IMR-90 (cell line): ENCODE measurements around the gene CCDC87. TPM values are rescaled to one million over a fixed set of nuclear protein-coding genes. Genes with fewer than 3 reads are reported as not detected.

Experiments
- ATAC-seq: fragments of 200-7000 bp; cut with Tn5 transposase; 2 replicates; pipeline ENCODE4 v1.9.1; 2020; ENCODE audit warnings: low read depth, mild to moderate bottlenecking, moderate library complexity
- BruUV-seq: library from RNA; stranded (reverse); fragments of 400-500 nt; replicated peaks from 2 replicates; lab custom pipeline; 2021; lab: Mats Ljungman, UMichigan
- CTCF ChIA-PET: fragments of 300-600 bp; formaldehyde crosslinking; extraction: SDS; loops from one replicate; lab custom pipeline; 2021; ENCODE audit warnings: antibody characterized with exemption; lab: Yijun Ruan, JAX
- POLR2A ChIA-PET: fragments of 300-600 bp; sonication (Branson Sonifier 250); formaldehyde crosslinking; loops from one replicate; lab custom pipeline; 2022; ENCODE audit warnings: antibody characterized with exemption; ENCODE audit not compliant: unreplicated experiment; lab: Charles Lee
- DNase-seq: peaks from one replicate; pipeline ENCODE4 v3.0.0; 2013
- H2AFZ ChIP-seq: replicated peaks from 2 replicates; pipeline ENCODE3; 2013; ENCODE audit warnings: low read length, mild to moderate bottlenecking; ENCODE audit not compliant: poor library complexity
- H2AK5ac ChIP-seq: 2 replicates; pipeline ENCODE4 v1.6.1; 2013; ENCODE audit warnings: low read depth, low read length, inconsistent platforms
- H2AK9ac ChIP-seq: replicated peaks from 2 replicates; pipeline ENCODE3; 2013; ENCODE audit warnings: mild to moderate bottlenecking, low read depth, low read length, moderate library complexity; ENCODE audit not compliant: poor library complexity
- H2BK120ac ChIP-seq: 2 replicates; pipeline ENCODE4 v1.6.1; 2013; ENCODE audit warnings: low read depth, low read length, inconsistent platforms
- H2BK15ac ChIP-seq: 3 replicates; pipeline ENCODE4 v1.6.1; 2013; ENCODE audit warnings: low read depth, low read length, inconsistent platforms
- H2BK20ac ChIP-seq: 2 replicates; pipeline ENCODE4 v1.6.1; 2013; ENCODE audit warnings: low read depth, mild to moderate bottlenecking, inconsistent platforms, low read length, moderate library complexity
- H2BK5ac ChIP-seq: 2 replicates; pipeline ENCODE4 v1.6.1; 2013; ENCODE audit warnings: mild to moderate bottlenecking, low read depth, low read length, inconsistent platforms; ENCODE audit not compliant: poor library complexity, severe bottlenecking
- H3K14ac ChIP-seq: replicated peaks from 2 replicates; pipeline ENCODE4 v1.6.1; 2013; ENCODE audit warnings: low read depth, low read length, inconsistent platforms
- H3K18ac ChIP-seq: 2 replicates; pipeline ENCODE4 v1.6.1; 2013; ENCODE audit warnings: low read depth, low read length, control low read depth
- H3K23ac ChIP-seq: 2 replicates; pipeline ENCODE4 v1.6.1; 2013; ENCODE audit warnings: low read depth, low read length, inconsistent platforms
- H3K27ac ChIP-seq: 2 replicates; pipeline ENCODE4 v1.5.1; 2013; ENCODE audit warnings: mild to moderate bottlenecking, control low read depth, low read length; ENCODE audit not compliant: insufficient read depth
- H3K27me3 ChIP-seq: 2 replicates; pipeline ENCODE4 v1.6.1; 2013; ENCODE audit warnings: low read length; ENCODE audit not compliant: control insufficient read depth, insufficient read depth
- H3K36me3 ChIP-seq: 2 replicates; pipeline ENCODE4 v1.6.1; 2013; ENCODE audit warnings: low read length, mixed read lengths; ENCODE audit not compliant: control insufficient read depth, insufficient read depth
- H3K4ac ChIP-seq: 2 replicates; pipeline ENCODE4 v1.6.1; 2013; ENCODE audit warnings: low read depth, low read length, inconsistent platforms
- H3K4me1 ChIP-seq: 2 replicates; pipeline ENCODE4 v1.6.1; 2013; ENCODE audit warnings: low read length, mixed read lengths; ENCODE audit not compliant: control insufficient read depth, insufficient read depth
- H3K4me2 ChIP-seq: 2 replicates; pipeline ENCODE4 v1.6.1; 2013; ENCODE audit warnings: low read depth, mild to moderate bottlenecking, control low read depth, low read length, moderate library complexity
- H3K4me3 ChIP-seq: 2 replicates; pipeline ENCODE4 v1.5.1; 2013; ENCODE audit warnings: low read depth, mild to moderate bottlenecking, control low read depth, low read length, moderate library complexity; ENCODE audit not compliant: insufficient read depth
- H3K56ac ChIP-seq: 2 replicates; pipeline ENCODE4 v1.6.1; 2013; ENCODE audit warnings: low read length, inconsistent platforms; ENCODE audit not compliant: insufficient read depth; ENCODE audit errors: extremely low read depth
- H3K79me1 ChIP-seq, 2 experiments: 2 replicates each; pipeline ENCODE4 v1.6.1; 2013; ENCODE audit warnings: low read length in 2 of 2, inconsistent platforms in 1 of 2, low read depth in 1 of 2
- H3K9ac ChIP-seq: 2 replicates; pipeline ENCODE4 v1.6.1; 2013; ENCODE audit warnings: low read depth, low read length, control low read depth
- H3K9me1 ChIP-seq: 2 replicates; pipeline ENCODE4 v1.6.1; 2013; ENCODE audit warnings: low read length, inconsistent platforms; ENCODE audit not compliant: insufficient read depth
- H3K9me3 ChIP-seq: 2 replicates; pipeline ENCODE4 v1.6.1; 2013; ENCODE audit warnings: low read length; ENCODE audit not compliant: control insufficient read depth, insufficient read depth
- H4K20me1 ChIP-seq: 2 replicates; pipeline ENCODE4 v1.6.1; 2013; ENCODE audit warnings: low read length, inconsistent platforms; ENCODE audit not compliant: insufficient read depth
- H4K5ac ChIP-seq: 2 replicates; pipeline ENCODE4 v1.6.1; 2013; ENCODE audit warnings: mild to moderate bottlenecking, low read depth, low read length, control low read depth
- H4K8ac ChIP-seq, 2 experiments: 2 replicates each; pipeline ENCODE4 v1.6.1; 2013; ENCODE audit warnings: low read depth in 2 of 2, low read length in 2 of 2, control low read depth in 1 of 2, inconsistent platforms in 1 of 2
- H4K91ac ChIP-seq: 2 replicates; pipeline ENCODE4 v1.6.1; 2013; ENCODE audit warnings: low read depth, low read length, inconsistent platforms; ENCODE audit not compliant: insufficient read depth
- FOS ChIP-seq: fragments of 150-350 bp; IDR thresholded peaks from 2 replicates; pipeline ENCODE4 v1.6.1; 2016; ENCODE audit warnings: low read depth, low read length
- MXI1 ChIP-seq: IDR thresholded peaks from 2 replicates; pipeline ENCODE4 v1.6.1; 2012; ENCODE audit warnings: low read depth, mild to moderate bottlenecking, low read length, moderate library complexity, borderline replicate concordance
- NFE2L2 ChIP-seq: fragments of 150-350 bp; IDR thresholded peaks from 2 replicates; pipeline ENCODE4 v1.6.1; 2016; ENCODE audit warnings: low read depth, mild to moderate bottlenecking, low read length
- SMC3 ChIP-seq: fragments of 150-350 bp; IDR thresholded peaks from 2 replicates; pipeline ENCODE4 v1.6.1; 2016; ENCODE audit warnings: low read depth, mild to moderate bottlenecking, antibody characterized with exemption, low read length, moderate library complexity
- USF2 ChIP-seq: fragments of 150-350 bp; IDR thresholded peaks from 2 replicates; pipeline ENCODE4 v1.6.1; 2017; ENCODE audit warnings: mild to moderate bottlenecking, antibody characterized with exemption, low read length, low read depth
- WGBS, 2 experiments: methylation state at CpG; one replicate each; pipeline versions ENCODE4 v1.1.5 to v1.1.7; 2013; ENCODE audit warnings: missing lambda C conversion rate in 2 of 2; ENCODE audit not compliant: insufficient read length in 1 of 2; ENCODE audit errors: extremely low coverage in 2 of 2; 5-methylcytosine and 5-hydroxymethylcytosine counted together
- dilution Hi-C: fragments of 300-500 bp; cut with HindIII; formaldehyde crosslinking; loops from one replicate; pipeline ENCODE4 v1.14.3; 2018; ENCODE audit warnings: low sequenced_read_pairs; ENCODE audit not compliant: unreplicated experiment
- in situ Hi-C: fragments of 300-500 bp; cut with MboI; formaldehyde crosslinking; loops from 3 replicates; pipeline ENCODE4 v1.14.3; 2019; ENCODE audit warnings: low sequenced_read_pairs, inconsistent platforms, mixed read lengths
- intact Hi-C: fragments of 100-400 bp; cut with micrococcal nuclease; formaldehyde crosslinking; loops from 2 replicates; pipeline ENCODE4 v1.10.0; 2022
- polyA plus RNA-seq, 3 experiments: library from polyadenylated mRNA; depleted of rRNA; stranded (reverse); fragments of >200 nt; gene quantifications; 2 replicates each; pipeline ENCODE4 v1.2.3, GENCODE V29; 2012; ENCODE audit warnings: low replicate concordance in 1 of 3
- total RNA-seq: library from RNA; depleted of rRNA; stranded (reverse); fragments of >200 nt; gene quantifications from 2 replicates; pipeline ENCODE4 v1.2.3, GENCODE V29; 2012
- TF ChIP-seq, protein P1 (sequence below): fragments of 150-350 bp; IDR thresholded peaks from 2 replicates; pipeline ENCODE4 v1.6.1; 2016; ENCODE audit warnings: low read depth, mild to moderate bottlenecking, low read length, moderate library complexity, borderline replicate concordance

Gene CCDC87
- total and polyA plus RNA-seq, 2 of the 4 experiments (the other 2 are of a cell fraction): 0.18 to 0.19 TPM

- Histone ChIP-seq H3K9me1 (peaks cover 4% of the 10 kb centered on the region; the same call in 1 of the 2 replicates), H3K4ac (no peak overlapping the region), H4K8ac (no peak overlapping the region), H3K56ac (no peak overlapping the region), H2AK9ac (no peak overlapping the region), H3K14ac (no peak overlapping the region), H3K4me2 (no peak overlapping the region), H3K18ac (no peak overlapping the region), H4K91ac (no peak overlapping the region), H2BK120ac (no peak overlapping the region), H2AK5ac (no peak overlapping the region), H3K9me3 (no peaks in the 10 kb centered on the region), H3K27ac (no peak overlapping the region), H3K4me1 (peaks cover 2% of the 10 kb centered on the region; the same call in 1 of the 2 replicates), H4K20me1 (no peaks in the 10 kb centered on the region), H3K9ac (no peak overlapping the region), H2BK5ac (no peak overlapping the region), H2BK15ac (no peak overlapping the region), H2BK20ac (no peak overlapping the region), H3K23ac (no peak overlapping the region), H4K5ac (no peak overlapping the region), H2AFZ (no peak overlapping the region), H3K79me1 (no peaks in the 10 kb centered on the region), H3K4me3 (no peak overlapping the region), H3K36me3 (peaks cover 3% of the 10 kb centered on the region; the same call in 1 of the 2 replicates), H3K27me3 (peaks cover 18% of the 10 kb centered on the region)
- ATAC-seq (no peak), DNase-seq (no peak)
- dilution Hi-C loops (no loop called here), intact Hi-C loops (no loop called here), in situ Hi-C loops (no loop called here)
- TF ChIP-seq FOS (no peak), SMC3 (no peak), MXI1 (no peak), NFE2L2 (no peak), USF2 (no peak)
- TF ChIP-seq, protein P1, sequence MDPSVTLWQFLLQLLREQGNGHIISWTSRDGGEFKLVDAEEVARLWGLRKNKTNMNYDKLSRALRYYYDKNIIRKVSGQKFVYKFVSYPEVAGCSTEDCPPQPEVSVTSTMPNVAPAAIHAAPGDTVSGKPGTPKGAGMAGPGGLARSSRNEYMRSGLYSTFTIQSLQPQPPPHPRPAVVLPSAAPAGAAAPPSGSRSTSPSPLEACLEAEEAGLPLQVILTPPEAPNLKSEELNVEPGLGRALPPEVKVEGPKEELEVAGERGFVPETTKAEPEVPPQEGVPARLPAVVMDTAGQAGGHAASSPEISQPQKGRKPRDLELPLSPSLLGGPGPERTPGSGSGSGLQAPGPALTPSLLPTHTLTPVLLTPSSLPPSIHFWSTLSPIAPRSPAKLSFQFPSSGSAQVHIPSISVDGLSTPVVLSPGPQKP: no peak
- no TSS peak for BruUV-seq
- WGBS, 2 experiments: 40% methylated on average over 1 of the region's 2 CpGs; no CpG with 5 or more reads in 1 of the 2 experiments
- CTCF ChIA-PET: no interaction called here
- POLR2A ChIA-PET: no interaction called here
Observed at GRCh38 chr11:66562275-66562674, 30.6 kb downstream of the CCDC87 start.
